GM21447 (cell line): ENCODE measurements around the gene PAM.

Source experiments
- ATAC-seq: cut with Tn5 transposase; IDR thresholded peaks from one replicate; pipeline ENCODE4 v1.9.1; 2021; ENCODE audit not compliant: unreplicated experiment

Gene PAM

DNA sequence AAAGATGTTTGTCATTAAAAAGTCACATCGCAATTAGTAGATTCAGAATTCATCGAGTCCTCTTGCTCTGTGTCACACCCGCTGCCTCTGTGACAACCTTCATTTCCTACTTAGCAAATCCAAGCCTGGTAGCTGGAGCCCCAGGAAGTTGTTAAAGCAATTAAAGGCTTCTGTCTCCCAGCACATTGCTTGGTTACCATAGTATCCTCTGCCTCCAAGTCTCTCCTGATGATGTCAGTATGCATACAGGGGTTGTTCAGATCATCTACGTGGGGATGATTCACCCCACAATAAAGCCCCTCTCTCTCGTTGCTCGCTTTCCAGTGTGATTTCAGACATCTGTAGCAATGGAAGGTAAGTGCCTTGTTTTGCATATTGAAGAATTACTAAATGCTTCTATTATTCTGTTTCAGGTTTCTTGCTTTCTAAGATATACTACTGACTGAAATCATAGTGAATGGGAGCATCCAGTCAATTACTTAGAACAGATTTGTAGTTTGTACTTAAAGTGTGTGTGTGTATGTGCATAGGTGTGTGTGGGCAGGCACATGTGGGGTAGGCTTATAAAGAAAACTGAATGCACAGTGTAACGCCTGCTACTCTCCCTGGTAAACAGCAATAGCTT is 52.9 kb downstream of the PAM start:
- no peak for ATAC-seq

DNA sequence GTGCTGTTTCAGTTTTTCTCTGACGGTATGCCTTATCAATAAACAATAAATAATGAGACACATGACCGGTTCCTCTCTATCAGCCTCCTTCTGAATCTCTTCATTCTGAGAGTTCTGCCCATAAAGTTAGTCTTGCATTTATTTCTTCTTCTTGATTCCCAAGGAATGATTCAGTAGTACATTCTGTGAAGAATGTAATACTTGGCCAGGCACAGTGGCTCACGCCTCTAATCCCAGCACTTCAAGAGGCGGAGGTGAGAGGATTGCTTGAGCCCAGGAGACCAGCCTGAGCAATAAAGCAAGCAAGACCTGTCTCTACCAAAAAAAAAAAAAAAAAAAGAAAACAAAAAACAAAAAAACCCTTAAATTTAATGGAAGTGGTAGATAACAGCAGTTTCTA is 53.9 kb downstream of the PAM start:
- no peak for ATAC-seq

DNA sequence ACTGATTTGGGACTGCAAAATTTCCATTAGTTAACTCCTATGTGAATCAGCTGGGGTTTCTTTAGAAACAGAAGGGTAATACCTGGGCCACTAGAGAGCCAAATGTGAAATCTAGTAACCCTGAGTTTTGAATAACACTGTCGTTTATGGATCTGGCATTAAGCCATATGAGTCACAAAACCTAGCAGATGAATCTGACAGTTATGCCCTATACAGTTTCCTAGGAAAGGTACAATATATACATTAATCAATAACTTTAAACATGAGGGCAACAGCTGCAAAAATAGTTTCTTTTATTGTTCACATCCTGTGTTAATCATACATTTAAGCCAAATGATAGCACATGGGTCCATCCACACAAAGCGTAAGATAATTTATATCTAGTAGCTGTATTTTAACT is 56.9 kb downstream of the PAM start:
- ATAC-seq: no peak

GRCh38 chr5:102813740-102814139 is 58.6 kb downstream of the PAM start:
- no peak for ATAC-seq

- no peak for ATAC-seq
Observed at GRCh38 chr5:102815084-102815483, 60.0 kb downstream of the PAM start.

DNA sequence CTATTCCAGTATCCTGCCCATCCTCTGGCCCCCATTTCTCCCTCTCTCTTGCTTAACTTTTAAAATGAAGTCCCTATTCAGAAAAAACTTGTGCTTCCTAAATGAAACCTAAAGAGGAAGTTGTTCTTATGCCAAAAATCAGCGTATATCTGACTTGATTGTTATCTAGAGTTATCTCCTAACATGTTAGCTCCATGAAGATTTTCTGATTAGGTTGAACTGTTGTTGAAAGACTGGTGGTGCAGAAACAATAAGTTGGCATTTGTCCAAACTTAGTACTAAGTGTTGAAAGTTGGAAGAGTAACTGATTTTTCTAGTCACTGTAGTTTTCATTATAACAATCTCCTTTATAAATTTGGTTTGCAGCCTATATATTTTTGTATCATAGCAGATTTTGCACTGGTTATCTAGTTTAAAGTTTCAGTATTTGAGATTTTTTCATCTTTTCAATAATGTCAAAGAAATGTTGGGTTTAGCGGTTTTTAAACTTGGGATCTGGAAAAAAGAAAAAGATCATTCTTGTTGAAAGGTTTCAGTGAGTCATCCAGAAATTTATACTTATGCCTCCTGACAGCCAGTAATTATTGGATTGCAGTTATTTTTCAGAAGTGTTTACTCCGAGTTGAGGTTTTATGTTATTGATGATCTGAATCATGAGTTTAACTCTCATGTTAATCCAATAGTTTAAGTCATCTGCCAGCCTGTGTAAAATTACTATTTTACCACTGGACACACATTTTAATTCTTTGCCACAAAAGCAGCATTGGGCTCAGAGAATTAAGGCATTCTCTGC is 60.6 kb downstream of the PAM start:
- no peak for ATAC-seq

DNA sequence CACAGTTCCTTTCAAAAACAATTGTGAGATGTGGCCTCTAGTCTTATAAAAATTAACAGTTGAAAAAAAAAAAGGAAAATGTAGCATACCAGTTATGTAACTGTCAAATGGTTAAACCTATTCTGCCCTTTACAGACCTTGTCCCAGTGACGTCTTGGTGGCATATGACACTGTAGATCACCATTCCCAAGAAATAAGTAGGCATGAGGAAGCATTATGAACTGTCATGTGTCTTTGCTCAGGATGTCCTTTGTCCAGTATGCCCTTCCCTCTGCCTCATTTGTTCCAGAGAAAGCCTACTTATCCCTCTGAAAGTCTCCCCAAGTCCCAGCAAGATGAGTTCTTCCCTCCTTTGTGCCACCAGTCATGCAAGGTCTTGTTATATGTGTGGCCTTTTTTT is 63.2 kb downstream of the PAM start:
- ATAC-seq: no peak

- ATAC-seq: no peak
Observed at GRCh38 chr5:102818934-102819333, 63.8 kb downstream of the PAM start.

DNA sequence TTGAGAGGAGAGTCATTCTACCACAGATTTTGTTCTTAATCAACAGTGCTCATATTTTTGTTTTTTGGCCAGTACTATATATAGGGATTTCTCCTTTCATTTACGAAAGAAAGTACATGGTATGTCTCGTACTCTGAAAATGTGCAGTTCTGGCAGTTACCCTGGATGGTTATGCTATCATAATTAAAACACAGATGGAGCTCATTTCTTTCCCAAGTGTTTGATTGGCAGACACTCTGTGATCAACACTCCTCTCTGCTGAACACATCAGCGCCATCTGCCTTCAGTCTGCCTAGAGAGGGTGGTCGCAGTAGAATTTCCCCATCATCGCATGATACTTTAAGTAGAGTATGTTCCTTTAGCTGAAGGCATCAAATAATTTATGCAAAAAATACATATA is 64.5 kb downstream of the PAM start:
- no peak for ATAC-seq

GRCh38 chr5:102823441-102823874 is 68.4 kb downstream of the PAM start:
- ATAC-seq: no peak

GRCh38 chr5:102826629-102827028 is 71.5 kb downstream of the PAM start:
- no peak for ATAC-seq

GRCh38 chr5:102830241-102830640 is 75.1 kb downstream of the PAM start:
- ATAC-seq: no peak

- no peak for ATAC-seq
Observed at GRCh38 chr5:102832445-102832844, 77.3 kb downstream of the PAM start.

DNA sequence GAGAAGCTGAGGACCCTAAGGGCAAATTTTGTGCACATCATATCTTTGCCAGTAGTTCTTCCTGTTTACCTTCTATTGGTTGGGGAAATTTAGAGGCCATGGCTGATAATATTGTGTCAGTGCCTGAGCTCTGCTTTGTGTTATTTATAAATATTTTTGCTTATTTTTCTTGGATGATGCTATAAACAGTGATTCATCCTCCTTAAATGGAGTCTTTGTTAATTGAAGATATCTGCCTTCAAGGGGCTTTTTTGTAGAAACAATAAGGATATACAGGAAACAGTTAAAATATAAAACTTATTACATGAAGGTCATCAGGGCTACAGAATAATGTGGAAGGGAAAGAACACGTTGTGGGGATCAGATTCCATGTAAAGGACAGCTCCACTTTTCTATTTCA is 78.0 kb downstream of the PAM start:
- no peak for ATAC-seq

GRCh38 chr5:102834438-102834964 is 79.4 kb downstream of the PAM start:
- no peak for ATAC-seq

DNA sequence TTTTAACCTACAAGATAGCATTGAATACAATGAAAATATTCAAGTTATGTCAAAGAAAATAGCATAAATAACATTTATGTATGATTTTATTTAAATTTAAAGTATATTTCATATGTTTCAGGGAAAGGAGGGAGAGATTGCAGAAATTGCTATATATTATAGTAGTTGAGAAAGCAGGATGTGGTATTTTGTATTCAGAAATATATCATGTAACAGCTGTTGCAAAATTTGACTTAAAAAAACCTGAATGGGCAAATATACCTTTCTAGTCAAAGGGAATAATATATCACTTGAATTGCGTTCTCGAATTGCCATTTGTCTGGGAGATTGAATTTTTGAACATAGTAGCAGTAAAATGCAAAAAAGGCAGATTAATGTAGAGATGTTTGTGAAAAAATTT is 80.6 kb downstream of the PAM start:
- no peak for ATAC-seq

DNA sequence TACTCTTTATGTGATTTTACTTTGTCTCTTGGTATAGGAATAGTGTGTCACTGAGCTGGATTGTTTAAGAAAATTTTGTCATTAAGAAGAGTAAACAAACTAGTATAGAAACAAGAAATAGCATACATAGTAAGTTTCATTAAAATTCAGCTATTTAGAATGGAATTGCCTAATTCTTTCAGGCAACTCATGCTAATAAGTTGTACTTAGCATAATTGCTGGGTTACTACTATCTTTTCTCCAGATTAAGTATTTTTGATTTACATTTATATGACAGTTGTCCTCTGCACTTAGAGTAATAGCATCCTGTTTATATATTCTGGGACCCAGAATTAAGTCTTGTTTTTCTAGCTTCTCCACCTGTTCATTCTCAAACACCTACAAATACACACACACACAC is 85.9 kb downstream of the PAM start:
- no peak for ATAC-seq

DNA sequence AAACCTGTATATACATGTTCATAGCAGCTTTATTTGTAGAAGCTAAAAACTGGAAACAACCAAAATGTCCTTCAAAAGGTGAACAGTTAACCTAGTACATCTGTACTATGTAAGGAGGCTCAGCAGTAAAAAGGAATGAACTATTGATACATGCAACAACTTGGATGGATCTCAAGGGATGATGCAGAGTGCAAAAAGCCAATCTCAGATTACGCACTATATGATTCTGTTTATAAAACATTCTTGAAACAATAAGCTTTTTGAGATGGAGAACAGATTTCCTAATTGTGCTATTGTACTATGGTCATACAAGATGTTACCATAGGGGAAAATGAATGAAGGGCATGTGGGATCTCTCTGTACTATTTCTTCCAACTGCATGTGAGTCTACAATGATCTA is 88.9 kb downstream of the PAM start:
- no peak for ATAC-seq

- ATAC-seq: no peak
Observed at GRCh38 chr5:102845041-102845440, 89.9 kb downstream of the PAM start.

DNA sequence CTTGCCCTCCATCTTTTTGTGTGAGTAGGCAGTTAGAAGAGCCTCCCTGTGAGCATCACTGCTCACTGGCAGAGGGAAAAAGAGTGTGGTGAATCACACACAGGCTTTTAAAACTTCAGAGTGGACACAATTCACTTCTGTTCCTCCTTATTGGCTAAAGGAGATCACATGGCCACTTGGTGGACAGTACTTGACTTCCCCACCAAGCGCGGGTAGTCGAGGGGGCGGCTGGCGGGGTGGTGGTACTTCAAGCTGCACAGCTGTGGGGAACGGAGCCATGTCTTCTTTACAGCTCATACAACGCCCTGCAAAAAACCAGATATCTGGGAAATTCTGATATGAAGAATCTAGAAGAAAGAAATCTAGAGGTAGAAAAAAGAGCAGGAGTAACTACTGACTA is 95.4 kb downstream of the PAM start:
- no peak for ATAC-seq

DNA sequence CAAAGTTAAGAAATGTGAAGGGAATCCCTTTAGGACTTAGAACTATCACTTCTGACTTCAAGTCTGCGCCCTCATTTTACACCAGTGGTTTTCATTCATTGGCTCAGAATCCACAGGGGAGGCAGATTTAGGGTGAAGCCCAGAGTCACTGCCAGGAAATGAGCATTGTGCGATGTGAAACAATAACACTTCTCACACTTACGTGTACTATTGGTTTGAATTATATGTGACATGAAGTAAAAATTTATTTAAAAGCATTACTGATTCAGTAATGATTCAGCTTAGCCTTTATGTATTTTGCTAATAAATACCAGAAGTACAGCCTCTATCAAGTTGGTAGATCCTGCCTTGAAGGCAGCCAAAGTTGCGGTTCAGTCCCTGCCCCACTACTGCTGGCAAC is 98.6 kb downstream of the PAM start:
- no peak for ATAC-seq

DNA sequence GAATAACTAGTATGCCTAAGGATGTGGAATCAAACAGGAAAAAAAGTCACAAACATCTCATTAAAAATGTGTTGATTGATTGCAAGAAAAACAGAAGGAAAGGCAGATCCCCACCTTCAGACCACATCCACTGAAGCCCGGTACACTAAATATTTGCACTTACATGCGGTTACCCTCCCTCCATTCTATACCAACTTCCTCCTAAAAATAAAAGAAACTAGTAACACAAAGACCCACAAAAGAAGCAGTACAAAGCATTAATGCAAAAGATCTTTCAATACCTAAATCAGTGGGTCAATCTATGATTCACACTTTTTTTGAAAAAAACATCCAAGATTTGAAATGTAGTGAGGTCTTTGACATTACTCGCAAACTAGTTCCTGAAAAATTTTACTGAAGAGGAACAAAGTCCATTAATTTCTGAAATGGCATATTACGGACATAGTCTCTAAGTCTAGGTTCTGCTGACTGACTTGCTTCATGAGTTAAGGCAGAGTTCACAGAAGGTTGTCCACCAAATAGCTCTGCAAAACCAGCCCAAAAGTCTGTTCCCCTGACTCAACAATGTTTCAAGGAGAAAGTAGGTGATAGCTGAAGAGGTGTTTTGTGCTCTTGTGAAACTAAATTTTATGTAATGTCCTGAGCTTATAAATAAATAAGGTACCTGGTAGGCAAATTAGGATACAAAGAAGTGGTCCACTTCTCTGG is 100.7 kb downstream of the PAM start:
- ATAC-seq: no peak
